Endothelial cell of umbilical vein (primary cell): ENCODE measurements around the gene SLC16A2. TPM values are rescaled to one million over a fixed set of nuclear protein-coding genes. Genes with fewer than 3 reads are reported as not detected.

ENCODE experiments used
- BruUV-seq: library from RNA; stranded (reverse); fragments of 400-500 nt; replicated peaks from 2 replicates; lab custom pipeline; 2021; lab: Mats Ljungman, UMichigan
- CTCF ChIA-PET: fragments of 300-600, 350-600 bp; sonication (Branson Sonifier 250); formaldehyde crosslinking; loops from one replicate; lab custom pipeline; 2021; ENCODE audit warnings: antibody characterized with exemption, inconsistent platforms; lab: Charles Lee
- POLR2A ChIA-PET: fragments of 300-600, 350-600 bp; sonication (Branson Sonifier 250); formaldehyde crosslinking; loops from one replicate; lab custom pipeline; 2021; ENCODE audit warnings: antibody characterized with exemption, inconsistent platforms; lab: Charles Lee
- DNase-seq: peaks from one replicate; pipeline ENCODE4 v3.0.0-alpha.2; 2011; ENCODE audit warnings: low read depth, low spot score
- FAIRE-seq: peaks from 2 replicates; lab custom pipeline; 2011; peaks lifted over from hg19 to GRCh38; lab: Jason Lieb, UNC
- H2AFZ ChIP-seq: 2 replicates; pipeline ENCODE4 v1.6.0; 2012; ENCODE audit warnings: low read depth, low read length, control low read depth, inconsistent platforms
- H3K27ac ChIP-seq: 2 replicates; pipeline ENCODE4 v1.5.1; 2011; ENCODE audit warnings: low read depth, mild to moderate bottlenecking, control low read depth, low read length, moderate library complexity; ENCODE audit not compliant: insufficient read depth
- H3K27me3 ChIP-seq, 2 experiments: 2 replicates each; pipeline versions ENCODE4 v1.6.0 to v1.6.1; 2011; ENCODE audit warnings: low read length in 2 of 2, mixed read lengths in 1 of 2; ENCODE audit not compliant: control insufficient read depth in 2 of 2, insufficient read depth in 2 of 2
- H3K36me3 ChIP-seq, 2 experiments: 2 replicates in 1 of 2; 3 replicates in 1 of 2; pipeline ENCODE4 v1.5.1; 2011; ENCODE audit warnings: low read length in 2 of 2, mild to moderate bottlenecking in 1 of 2, moderate library complexity in 1 of 2; ENCODE audit not compliant: control insufficient read depth in 2 of 2, insufficient read depth in 2 of 2; ENCODE audit errors: extremely low read depth in 1 of 2
- H3K4me1 ChIP-seq: 3 replicates; pipeline ENCODE4 v1.5.1; 2011; ENCODE audit warnings: mild to moderate bottlenecking, low read length; ENCODE audit not compliant: control insufficient read depth, insufficient read depth; ENCODE audit errors: extremely low read depth
- H3K4me2 ChIP-seq: 2 replicates; pipeline ENCODE4 v1.6.1; 2011; ENCODE audit warnings: low read length, control low read depth, mixed read lengths; ENCODE audit not compliant: insufficient read depth
- H3K4me3 ChIP-seq, 3 experiments: fragments of 200-600 bp in 1 of 3; sonication (generic), shearing (Covaris generic) in 1 of 3; replicated peaks in 1 of 3; 2 replicates each; pipeline ENCODE4 v1.5.1; 2011 to 2016; ENCODE audit warnings: control low read depth in 3 of 3, low read length in 3 of 3, mild to moderate bottlenecking in 2 of 3, inconsistent platforms in 1 of 3, low read depth in 1 of 3, moderate library complexity in 1 of 3; ENCODE audit not compliant: insufficient read depth in 1 of 3
- H3K79me2 ChIP-seq: 2 replicates; pipeline ENCODE4 v1.6.0; 2012; ENCODE audit warnings: low read length, inconsistent platforms; ENCODE audit not compliant: control insufficient read depth, insufficient read depth
- H3K9ac ChIP-seq: replicated peaks from 2 replicates; pipeline ENCODE3; 2011; ENCODE audit warnings: low read length, control low read depth; ENCODE audit not compliant: insufficient read depth; ENCODE audit errors: extremely low read depth
- H3K9me1 ChIP-seq: replicated peaks from 3 replicates; pipeline ENCODE4 v1.6.0; 2011; ENCODE audit warnings: mild to moderate bottlenecking, low read length; ENCODE audit not compliant: control insufficient read depth, insufficient read depth; ENCODE audit errors: extremely low read depth
- H3K9me3 ChIP-seq: replicated peaks from 2 replicates; pipeline ENCODE4 v1.5.1; 2012; ENCODE audit warnings: low read length, inconsistent platforms; ENCODE audit not compliant: control insufficient read depth, insufficient read depth
- H4K20me1 ChIP-seq: replicated peaks from 2 replicates; pipeline ENCODE3; 2011; ENCODE audit warnings: mild to moderate bottlenecking, low read length; ENCODE audit not compliant: control insufficient read depth, insufficient read depth; ENCODE audit errors: extremely low read depth
- CTCF ChIP-seq, 2 donors: IDR thresholded peaks; 1 replicate in 1 of 2; 2 replicates in 1 of 2; pipeline ENCODE4 v1.5.1; 2011; ENCODE audit warnings: low read length in 2 of 2, mild to moderate bottlenecking in 2 of 2, moderate library complexity in 2 of 2, control low read depth in 1 of 2, inconsistent platforms in 1 of 2, low read depth in 1 of 2; ENCODE audit not compliant: insufficient read depth in 1 of 2; ENCODE audit errors: extremely low read depth in 1 of 2
- EZH2 ChIP-seq: IDR thresholded peaks from 2 replicates; pipeline ENCODE4 v1.6.1; 2012; ENCODE audit warnings: borderline replicate concordance, low read depth, mild to moderate bottlenecking, moderate library complexity, low read length, inconsistent platforms; ENCODE audit not compliant: severe bottlenecking
- FOS ChIP-seq: IDR thresholded peaks from 2 replicates; pipeline ENCODE4 v1.6.1; 2011; ENCODE audit warnings: mild to moderate bottlenecking, low read length, moderate library complexity, borderline replicate concordance; ENCODE audit not compliant: insufficient read depth
- GATA2 ChIP-seq: IDR thresholded peaks from 2 replicates; pipeline ENCODE4 v1.7.0; 2011; ENCODE audit warnings: low read depth, mild to moderate bottlenecking, moderate library complexity, mixed read lengths, low read length; ENCODE audit not compliant: insufficient read length, insufficient read depth
- JUN ChIP-seq: IDR thresholded peaks from 2 replicates; pipeline ENCODE4 v1.6.1; 2011; ENCODE audit warnings: borderline replicate concordance, low read depth; ENCODE audit not compliant: insufficient read length, insufficient read depth
- MAX ChIP-seq: IDR thresholded peaks from 2 replicates; pipeline ENCODE4 v1.6.1; 2011; ENCODE audit not compliant: insufficient read depth, insufficient read length
- MYC ChIP-seq: IDR thresholded peaks from one replicate; pipeline ENCODE4 v1.6.1; 2011; ENCODE audit warnings: mild to moderate bottlenecking, low read depth, low read length
- POLR2A ChIP-seq: IDR thresholded peaks from 2 replicates; pipeline ENCODE4 v1.6.1; 2012; ENCODE audit warnings: low read depth, mild to moderate bottlenecking, control low read depth, low read length
- POLR2AphosphoS5 ChIP-seq: IDR thresholded peaks from 2 replicates; pipeline ENCODE4 v1.6.1; 2012; ENCODE audit warnings: low read depth, mild to moderate bottlenecking, control low read depth, low read length, moderate library complexity; ENCODE audit not compliant: insufficient read depth
- dilution Hi-C: fragments of 300-500 bp; cut with MboI; formaldehyde crosslinking; loops from one replicate; pipeline ENCODE4 v1.15.0; 2019; ENCODE audit warnings: low sequenced_read_pairs; ENCODE audit not compliant: extremely low pct_ligation_motif_present
- intact Hi-C: fragments of 100-400 bp; cut with micrococcal nuclease; formaldehyde crosslinking; loops from one replicate; pipeline ENCODE4 v1.10.0; 2022
- polyA plus RNA-seq, 4 experiments: library from polyadenylated mRNA; depleted of rRNA in 3 of 4; stranded (reverse) in 3 of 4; unstranded in 1 of 4; fragments of >200 nt; gene quantifications; 2 replicates each; pipeline versions ENCODE4 v1.2.1 to v1.2.3, GENCODE V29; 2011 to 2012; ENCODE audit warnings: missing spikeins in 1 of 4
- total RNA-seq: library from RNA; stranded (reverse); gene quantifications from 2 replicates; pipeline ENCODE4 v1.2.3, GENCODE V29; 2021

The SLC16A2 gene
- total and polyA plus RNA-seq, 2 donors (not counting 3 experiments of a cell fraction or from before 2014, with no cell fraction given), result 3.1 to 3.6 TPM

GRCh38 chrX:74498924-74499323 lies 77.6 kb downstream of the SLC16A2 start:
- dilution Hi-C loops (no loop called here), intact Hi-C loops (no loop called here)
- ChIA-PET POLR2A (no interaction called here), CTCF (no interaction called here)
- no TSS peak for BruUV-seq
- TF ChIP-seq JUN (no peak), EZH2 (no peak), MYC (no peak), GATA2 (no peak), POLR2A (no peak), MAX (no peak)
- DNase-seq (no peak), FAIRE-seq (no peak)
- Histone ChIP-seq H3K27me3 (no peaks in the 10 kb centered on the region), H3K9ac (no peak overlapping the region), H4K20me1 (no peaks in the 10 kb centered on the region), H3K4me3 (no peak overlapping the region), H3K9me1 (no peaks in the 10 kb centered on the region), H3K79me2 (no peaks in the 10 kb centered on the region), H2AFZ (no peak overlapping the region), H3K27ac (no peak overlapping the region), H3K4me1 (no peaks in the 10 kb centered on the region), H3K9me3 (no peaks in the 10 kb centered on the region), H3K36me3 (no peaks in the 10 kb centered on the region), H3K4me2 (no peak overlapping the region)

DNA sequence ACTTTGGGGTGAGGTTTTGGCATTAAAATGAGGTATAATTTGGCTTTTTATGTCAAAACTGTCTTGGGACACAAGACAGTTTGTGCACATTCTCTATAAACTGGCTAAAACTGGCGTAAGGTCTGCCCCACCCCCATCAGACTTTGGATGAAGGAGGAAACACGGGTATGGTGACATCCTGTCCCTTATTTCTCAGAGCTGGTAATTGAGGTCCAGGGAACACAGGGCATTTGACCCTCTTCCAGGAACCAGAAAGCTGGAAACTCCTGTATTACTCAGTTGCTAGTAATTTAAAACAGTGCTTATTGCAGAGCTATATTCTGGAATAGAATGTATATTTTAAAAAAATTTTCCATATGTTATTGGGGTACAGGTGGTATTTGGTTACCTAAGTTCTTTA lies 78.8 kb downstream of the SLC16A2 start:
- Histone ChIP-seq H3K9me3 (no peaks in the 10 kb centered on the region), H3K4me1 (no peaks in the 10 kb centered on the region), H3K79me2 (no peaks in the 10 kb centered on the region), H3K4me3 (no peak overlapping the region), H3K9ac (no peak overlapping the region), H3K4me2 (no peak overlapping the region), H3K9me1 (no peaks in the 10 kb centered on the region), H4K20me1 (no peaks in the 10 kb centered on the region), H3K36me3 (no peaks in the 10 kb centered on the region), H2AFZ (no peak overlapping the region), H3K27ac (no peak overlapping the region), H3K27me3 (no peaks in the 10 kb centered on the region)
- TF ChIP-seq GATA2 (no peak), CTCF (IDR thresholded peaks at IDR 0.05; ENCODE audit: extremely low read depth in 1 of 2, insufficient read depth in 1 of 2, low read depth in 1 of 2, low read length in 2 of 2) (no peak), MYC (no peak), JUN (no peak), POLR2A (no peak), FOS (no peak), EZH2 (no peak), MAX (no peak), POLR2AphosphoS5 (no peak)
- POLR2A ChIA-PET, result no interaction called here
- DNase-seq, result no peak
- FAIRE-seq, result no peak
- CTCF ChIA-PET, result no interaction called here
- no TSS peak for BruUV-seq
- dilution Hi-C loops (no loop called here), intact Hi-C loops (no loop called here)
